ENCODE data around the gene OR8G1.
"Not testable (repeated sequence)": the region's sequence is repeated elsewhere in the genome, so short reads cannot be mapped to it uniquely, and the experiment has no call there.

- TF ChIP-seq CTCF, POLR2AphosphoS5, POLR2A (IDR thresholded peaks at IDR 0.05): not testable (repeated sequence)
Measured at GRCh38 chr11:124270886-124271285, 30.0 kb downstream of the OR8G1 start.

All from suprapubic skin (tissue), 4 donors.